ENCODE results near the gene CUL9.

DNA sequence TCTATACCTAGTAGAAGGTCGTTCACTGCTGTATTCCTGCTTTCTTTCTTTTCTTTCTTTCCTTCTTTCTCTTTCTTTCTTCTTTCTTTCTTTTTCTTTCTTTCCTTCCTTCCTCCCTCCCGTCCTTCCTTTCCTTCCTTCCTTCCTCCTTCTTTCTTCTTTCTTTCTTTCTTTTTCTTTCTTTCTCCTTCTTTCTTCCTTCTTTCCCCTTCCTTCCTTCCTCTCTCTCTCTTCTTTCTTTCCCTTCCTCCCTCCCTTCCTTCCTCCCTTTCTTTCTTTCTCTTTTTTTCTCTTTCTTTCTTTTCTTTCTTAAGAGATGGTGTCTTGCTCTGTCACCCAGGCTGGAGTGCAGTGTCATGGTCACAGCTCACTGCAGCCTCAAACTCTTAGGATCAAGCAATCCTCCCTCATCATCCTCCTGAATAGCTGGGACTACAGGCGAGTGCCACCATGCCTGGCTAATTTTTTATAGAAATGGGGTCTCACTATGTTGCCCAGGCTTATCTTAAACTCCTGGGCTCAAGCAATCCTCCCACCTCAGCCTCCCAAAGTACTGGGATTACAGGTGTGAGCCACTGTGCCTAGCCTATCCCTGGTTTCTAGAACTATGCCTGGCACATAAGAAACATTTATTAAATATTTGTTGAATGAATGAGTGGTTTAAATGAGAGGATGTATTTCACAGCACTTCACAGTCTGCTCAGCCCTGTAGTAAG is 49.9 kb downstream of the CUL9 start:
- TF ChIP-seq, protein P1, sequence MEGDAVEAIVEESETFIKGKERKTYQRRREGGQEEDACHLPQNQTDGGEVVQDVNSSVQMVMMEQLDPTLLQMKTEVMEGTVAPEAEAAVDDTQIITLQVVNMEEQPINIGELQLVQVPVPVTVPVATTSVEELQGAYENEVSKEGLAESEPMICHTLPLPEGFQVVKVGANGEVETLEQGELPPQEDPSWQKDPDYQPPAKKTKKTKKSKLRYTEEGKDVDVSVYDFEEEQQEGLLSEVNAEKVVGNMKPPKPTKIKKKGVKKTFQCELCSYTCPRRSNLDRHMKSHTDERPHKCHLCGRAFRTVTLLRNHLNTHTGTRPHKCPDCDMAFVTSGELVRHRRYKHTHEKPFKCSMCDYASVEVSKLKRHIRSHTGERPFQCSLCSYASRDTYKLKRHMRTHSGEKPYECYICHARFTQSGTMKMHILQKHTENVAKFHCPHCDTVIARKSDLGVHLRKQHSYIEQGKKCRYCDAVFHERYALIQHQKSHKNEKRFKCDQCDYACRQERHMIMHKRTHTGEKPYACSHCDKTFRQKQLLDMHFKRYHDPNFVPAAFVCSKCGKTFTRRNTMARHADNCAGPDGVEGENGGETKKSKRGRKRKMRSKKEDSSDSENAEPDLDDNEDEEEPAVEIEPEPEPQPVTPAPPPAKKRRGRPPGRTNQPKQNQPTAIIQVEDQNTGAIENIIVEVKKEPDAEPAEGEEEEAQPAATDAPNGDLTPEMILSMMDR (IDR thresholded peaks at IDR 0.05), result no peak
- TF ChIP-seq EZH2 (IDR thresholded peaks at IDR 0.05), result no peak

All from neural progenitor cell (in vitro differentiated cells).